HepG2 (cell line): ENCODE results near the gene POLN. TPM values are rescaled to one million over a fixed set of nuclear protein-coding genes. Genes with fewer than 3 reads are reported as not detected.

Experiments used
- ATAC-seq: fragments of 200-7000 bp; cut with Tn5 transposase; 3 replicates; pipeline ENCODE4 v1.9.1; 2020; ENCODE audit warnings: mild to moderate bottlenecking, moderate library complexity
- BruUV-seq: library from RNA; stranded (reverse); fragments of 400-500 nt; replicated peaks from 2 replicates; lab custom pipeline; 2021; lab: Mats Ljungman, UMichigan
- CTCF ChIA-PET: fragments of 300-600 bp; formaldehyde crosslinking; extraction: SDS; loops from one replicate; lab custom pipeline; 2021; ENCODE audit warnings: low total read pairs, inconsistent platforms, low intra/inter-chr PET ratio; lab: Yijun Ruan, JAX
- POLR2A ChIA-PET: fragments of 350-600 bp; sonication (Branson Sonifier 250); formaldehyde crosslinking; loops from one replicate; lab custom pipeline; 2020; ENCODE audit warnings: antibody characterized with exemption, inconsistent platforms; lab: Yijun Ruan, JAX
- DNase-seq: peaks from one replicate; pipeline ENCODE4 v3.0.0-alpha.2; 2015; ENCODE audit warnings: low spot score
- FAIRE-seq: peaks from 3 replicates; lab custom pipeline; 2011; peaks lifted over from hg19 to GRCh38; lab: Jason Lieb, UNC
- H2AFZ ChIP-seq: one replicate; pipeline ENCODE4 v1.6.1; 2011; ENCODE audit warnings: low read length, inconsistent platforms
- H3K27ac ChIP-seq: fragments of 300-600 bp; 3 replicates; pipeline ENCODE4 v1.8.0; 2011; ENCODE audit warnings: mixed run types, mild to moderate bottlenecking, mixed read lengths, low read length, inconsistent platforms; ENCODE audit not compliant: insufficient read depth; ENCODE audit errors: extremely low read length
- H3K27me3 ChIP-seq, 2 experiments: fragments of 200-600 bp in 1 of 2; 2 replicates in 1 of 2; 3 replicates in 1 of 2; pipeline versions ENCODE4 v1.6.0 to v1.8.0; 2011; ENCODE audit warnings: low read length in 2 of 2, mild to moderate bottlenecking in 2 of 2, moderate library complexity in 2 of 2, inconsistent platforms in 1 of 2; ENCODE audit not compliant: insufficient read depth in 2 of 2, control insufficient read depth in 1 of 2
- H3K36me3 ChIP-seq, 2 experiments: fragments of 200-600 bp in 1 of 2; replicated peaks in 1 of 2; 2 replicates in 1 of 2; 3 replicates in 1 of 2; pipeline versions ENCODE4 v1.5.1 to v1.8.0; 2011; ENCODE audit warnings: low read length in 2 of 2, inconsistent platforms in 1 of 2; ENCODE audit not compliant: insufficient read depth in 2 of 2, control insufficient read depth in 1 of 2
- H3K4me1 ChIP-seq: 2 replicates; pipeline ENCODE4 v1.5.1; 2012; ENCODE audit warnings: low read length, inconsistent platforms; ENCODE audit not compliant: insufficient read depth
- H3K4me2 ChIP-seq: 2 replicates; pipeline ENCODE4 v1.6.0; 2011; ENCODE audit warnings: low read depth, low read length, inconsistent platforms
- H3K4me3 ChIP-seq, 3 experiments: fragments of 200-600 bp in 1 of 3; sonication (generic), shearing (Covaris generic) in 1 of 3; replicated peaks in 1 of 3; 2 replicates each; pipeline ENCODE4 v1.5.1; 2011 to 2016; ENCODE audit warnings: low read length in 3 of 3, inconsistent platforms in 2 of 3, low read depth in 2 of 3, mild to moderate bottlenecking in 2 of 3, control low read depth in 1 of 3, mixed read lengths in 1 of 3; ENCODE audit not compliant: insufficient read depth in 1 of 3
- H3K79me2 ChIP-seq: one replicate; pipeline ENCODE4 v1.6.1; 2011; ENCODE audit warnings: low read length, inconsistent platforms; ENCODE audit not compliant: insufficient read depth
- H3K9ac ChIP-seq: 2 replicates; pipeline ENCODE4 v1.6.0; 2011; ENCODE audit warnings: mild to moderate bottlenecking, low read depth, low read length, inconsistent platforms; ENCODE audit not compliant: insufficient read depth
- H3K9me3 ChIP-seq: 2 replicates; pipeline ENCODE4 v1.5.1; 2012; ENCODE audit warnings: mild to moderate bottlenecking, low read length
- H4K20me1 ChIP-seq: 2 replicates; pipeline ENCODE4 v1.6.0; 2011; ENCODE audit warnings: inconsistent platforms, mild to moderate bottlenecking, low read length, moderate library complexity; ENCODE audit not compliant: insufficient read depth
- ATF1 ChIP-seq: IDR thresholded peaks from 2 replicates; pipeline ENCODE4 v1.6.1; 2016; ENCODE audit warnings: mild to moderate bottlenecking, control low read depth
- GABPA ChIP-seq, 2 experiments: IDR thresholded peaks; 2 replicates each; pipeline ENCODE4 v1.6.1; 2011 to 2016; ENCODE audit warnings: low read depth in 2 of 2, low read length in 1 of 2, missing biosample characterization in 1 of 2, missing genetic modification characterization in 1 of 2
- HOXA5 ChIP-seq: sonication (generic); formaldehyde crosslinking; IDR thresholded peaks from 2 replicates; pipeline ENCODE4 v1.4.0; 2020; ENCODE audit warnings: missing genetic modification reagents
- KLF13 ChIP-seq: sonication (generic); formaldehyde crosslinking; IDR thresholded peaks from 2 replicates; pipeline ENCODE4 v1.4.0; 2020; ENCODE audit warnings: mild to moderate bottlenecking, missing genetic modification reagents
- RELA ChIP-seq: sonication (generic); formaldehyde crosslinking; IDR thresholded peaks from 2 replicates; pipeline ENCODE4 v1.4.0; 2020; ENCODE audit warnings: missing genetic modification reagents
- TBX2 ChIP-seq: sonication (generic); formaldehyde crosslinking; IDR thresholded peaks from 2 replicates; pipeline ENCODE4 v1.5.0; 2020; ENCODE audit warnings: missing genetic modification reagents, mild to moderate bottlenecking, borderline replicate concordance
- ZFAT ChIP-seq: sonication (generic); formaldehyde crosslinking; conservative IDR thresholded peaks from 2 replicates; pipeline ENCODE4 v1.8.1; 2023; ENCODE audit warnings: missing genetic modification reagents, inconsistent platforms
- ZNF598 ChIP-seq: sonication (generic); formaldehyde crosslinking; IDR thresholded peaks from 2 replicates; pipeline ENCODE4 v1.5.1; 2020; ENCODE audit warnings: mild to moderate bottlenecking, missing genetic modification reagents, borderline replicate concordance
- whole genome bisulfite sequencing: methylation state at CpG from one replicate; pipeline ENCODE4 v1.1.6; 2017; ENCODE audit warnings: low lambda C conversion rate; 5-methylcytosine and 5-hydroxymethylcytosine counted together
- in situ Hi-C: cut with HindIII; loops from 2 replicates; pipeline ENCODE4 v1.10.0; 2017; ENCODE audit warnings: low pct_unique_long_range_greater_than_20kb; ENCODE audit not compliant: extremely low pct_ligation_motif_present
- intact Hi-C: fragments of 100-400 bp; cut with micrococcal nuclease; formaldehyde crosslinking; loops from one replicate; pipeline ENCODE4 v1.10.0; 2022; ENCODE audit not compliant: unreplicated experiment
- polyA plus RNA-seq, 8 experiments: library from polyadenylated mRNA; depleted of rRNA in 3 of 8; stranded (reverse) in 7 of 8; unstranded in 1 of 8; fragments of >200 nt; fragmentation: Illumina TruSeq in 4 of 8; extraction: Trizol in 4 of 8; gene quantifications; 2 replicates each; pipeline versions ENCODE4 v1.2.1 to v1.2.3, GENCODE V29; 2011 to 2016; ENCODE audit warnings: low read depth in 4 of 8, missing spikeins in 1 of 8, mixed read lengths in 1 of 8; ENCODE audit not compliant: insufficient read depth in 1 of 8
- total RNA-seq, 5 experiments: library from RNA; depleted of rRNA; stranded (reverse); fragments of >200 nt; fragmentation: Illumina TruSeq; extraction: Trizol; gene quantifications; 2 replicates each; pipeline ENCODE4 v1.2.3, GENCODE V29; 2016; ENCODE audit warnings: low read depth in 1 of 5
- TF ChIP-seq, protein P1 (sequence below): sonication (generic); formaldehyde crosslinking; IDR thresholded peaks from 2 replicates; pipeline ENCODE4 v1.4.0; 2020; ENCODE audit warnings: missing genetic modification reagents

Gene POLN
- total and polyA plus RNA-seq, 2 of the 13 experiments (the other 11 are each of a cell fraction or from before 2014, with no cell fraction given): 0.93 to 1.5 TPM

- no peak for TF ChIP-seq TBX2 (CRISPR knock-in tag)
These were observed 190.8 kb downstream of the POLN start (continued) for GRCh38 chr4:2051086-2051485.

- H3K79me2 ChIP-seq: no peaks in the 10 kb centered on the region
- DNase-seq (no peak), FAIRE-seq (no peak), ATAC-seq (no peak)
- WGBS: 50% methylated on average over 7 of the region's 7 CpGs
- no peak overlapping the region for H3K9ac ChIP-seq
- POLR2A ChIA-PET: no interaction called here
- CTCF ChIA-PET: no interaction called here
- no peaks in the 10 kb centered on the region for H3K9me3 ChIP-seq
- H3K4me3 ChIP-seq: no peak overlapping the region
- in situ Hi-C loops (no loop called here), intact Hi-C loops (no loop called here)
- no peak overlapping the region for H3K4me2 ChIP-seq
- H2AFZ ChIP-seq: no peak overlapping the region
- peaks cover 1 to 20% of the 10 kb centered on the region in 2 experiments; a peak in 3 of 5 replicates for H3K27me3 ChIP-seq
- H3K36me3 ChIP-seq: no peaks in the 10 kb centered on the region
- H3K4me1 ChIP-seq: no peaks in the 10 kb centered on the region
- H3K27ac ChIP-seq: no peak overlapping the region
- no peaks in the 10 kb centered on the region for H4K20me1 ChIP-seq
- TF ChIP-seq KLF13 (CRISPR knock-in tag) (no peak), GABPA (IDR thresholded peaks at IDR 0.05; ENCODE audit: low read depth, low read length) (no peak), GABPA (CRISPR knock-in tag; IDR thresholded peaks at IDR 0.05; ENCODE audit: low read depth) (no peak), ZFAT (no peak), ATF1 (CRISPR knock-in tag) (no peak), HOXA5 (CRISPR knock-in tag) (no peak), RELA (CRISPR knock-in tag) (no peak), ZNF598 (CRISPR knock-in tag) (no peak)
- TF ChIP-seq, protein P1, sequence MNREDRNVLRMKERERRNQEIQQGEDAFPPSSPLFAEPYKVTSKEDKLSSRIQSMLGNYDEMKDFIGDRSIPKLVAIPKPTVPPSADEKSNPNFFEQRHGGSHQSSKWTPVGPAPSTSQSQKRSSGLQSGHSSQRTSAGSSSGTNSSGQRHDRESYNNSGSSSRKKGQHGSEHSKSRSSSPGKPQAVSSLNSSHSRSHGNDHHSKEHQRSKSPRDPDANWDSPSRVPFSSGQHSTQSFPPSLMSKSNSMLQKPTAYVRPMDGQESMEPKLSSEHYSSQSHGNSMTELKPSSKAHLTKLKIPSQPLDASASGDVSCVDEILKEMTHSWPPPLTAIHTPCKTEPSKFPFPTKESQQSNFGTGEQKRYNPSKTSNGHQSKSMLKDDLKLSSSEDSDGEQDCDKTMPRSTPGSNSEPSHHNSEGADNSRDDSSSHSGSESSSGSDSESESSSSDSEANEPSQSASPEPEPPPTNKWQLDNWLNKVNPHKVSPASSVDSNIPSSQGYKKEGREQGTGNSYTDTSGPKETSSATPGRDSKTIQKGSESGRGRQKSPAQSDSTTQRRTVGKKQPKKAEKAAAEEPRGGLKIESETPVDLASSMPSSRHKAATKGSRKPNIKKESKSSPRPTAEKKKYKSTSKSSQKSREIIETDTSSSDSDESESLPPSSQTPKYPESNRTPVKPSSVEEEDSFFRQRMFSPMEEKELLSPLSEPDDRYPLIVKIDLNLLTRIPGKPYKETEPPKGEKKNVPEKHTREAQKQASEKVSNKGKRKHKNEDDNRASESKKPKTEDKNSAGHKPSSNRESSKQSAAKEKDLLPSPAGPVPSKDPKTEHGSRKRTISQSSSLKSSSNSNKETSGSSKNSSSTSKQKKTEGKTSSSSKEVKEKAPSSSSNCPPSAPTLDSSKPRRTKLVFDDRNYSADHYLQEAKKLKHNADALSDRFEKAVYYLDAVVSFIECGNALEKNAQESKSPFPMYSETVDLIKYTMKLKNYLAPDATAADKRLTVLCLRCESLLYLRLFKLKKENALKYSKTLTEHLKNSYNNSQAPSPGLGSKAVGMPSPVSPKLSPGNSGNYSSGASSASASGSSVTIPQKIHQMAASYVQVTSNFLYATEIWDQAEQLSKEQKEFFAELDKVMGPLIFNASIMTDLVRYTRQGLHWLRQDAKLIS (CRISPR knock-in tag): no peak
- BruUV-seq: no TSS peak
These were observed 192.1 kb downstream of the POLN start for GRCh38 chr4:2049811-2050210.
